K562 (cell line): Measurements from ENCODE around the gene PKDREJ. TPM values are rescaled to one million over a fixed set of nuclear protein-coding genes. Genes with fewer than 3 reads are reported as not detected.
A peak's percentile ranks its signal among the peaks of the same experiment; 100 is the strongest.

Source experiments
- ATAC-seq: fragments of 200-7000 bp; cut with Tn5 transposase; 3 replicates; pipeline ENCODE4 v1.9.1; 2020; ENCODE audit warnings: moderate library complexity
- BruUV-seq: library from RNA; stranded (reverse); fragments of 400-500 nt; replicated peaks from 2 replicates; lab custom pipeline; 2021; lab: Mats Ljungman, UMichigan
- CTCF ChIA-PET: fragments of 300-600 bp; formaldehyde crosslinking; extraction: SDS; loops from one replicate; lab custom pipeline; 2021; ENCODE audit warnings: low intra/inter-chr PET ratio; lab: Yijun Ruan, JAX
- POLR2A ChIA-PET: fragments of 300-600, 350-650 bp; sonication (Branson Sonifier 250); formaldehyde crosslinking; extraction: SDS; loops from one replicate; lab custom pipeline; 2021; ENCODE audit warnings: antibody characterized with exemption, inconsistent platforms; lab: Yijun Ruan, JAX
- DNase-seq, 4 experiments: peaks; one replicate each; pipeline versions ENCODE4 v3.0.0 to v3.0.0-alpha.2; 2011 to 2018; ENCODE audit warnings: low spot score in 3 of 4, mixed read lengths in 3 of 4; ENCODE audit errors: extremely low read depth in 1 of 4
- FAIRE-seq: peaks from 2 replicates; lab custom pipeline; 2011; peaks lifted over from hg19 to GRCh38; lab: Jason Lieb, UNC
- H2AFZ ChIP-seq: 2 replicates; pipeline ENCODE4 v1.6.0; 2011; ENCODE audit warnings: low read depth, low read length, control low read depth, inconsistent platforms
- H3K27ac ChIP-seq: fragments of 200-600 bp; 3 replicates; pipeline ENCODE4 v1.8.0; 2011; ENCODE audit warnings: low read depth, mild to moderate bottlenecking, control low read depth, inconsistent platforms, low read length, moderate library complexity, mixed read lengths; ENCODE audit errors: extremely low read depth
- H3K27me3 ChIP-seq, 2 experiments: fragments of 300-600 bp in 1 of 2; 2 replicates in 1 of 2; 3 replicates in 1 of 2; pipeline versions ENCODE4 v1.6.0 to v1.8.0; 2011; ENCODE audit warnings: inconsistent platforms in 2 of 2, low read length in 2 of 2, mild to moderate bottlenecking in 1 of 2, mixed read lengths in 1 of 2, moderate library complexity in 1 of 2; ENCODE audit not compliant: control insufficient read depth in 2 of 2, insufficient read depth in 2 of 2
- H3K36me3 ChIP-seq: fragments of 300-600 bp; 3 replicates; pipeline ENCODE4 v1.8.0; 2011; ENCODE audit warnings: mild to moderate bottlenecking, low read length, inconsistent platforms; ENCODE audit not compliant: control insufficient read depth, insufficient read depth
- H3K4me1 ChIP-seq, 2 experiments: fragments of 200-600 bp in 1 of 2; replicated peaks in 1 of 2; 2 replicates in 1 of 2; 3 replicates in 1 of 2; pipeline versions ENCODE4 v1.5.1 to v1.8.0; 2011; ENCODE audit warnings: inconsistent platforms in 2 of 2, low read length in 2 of 2, mild to moderate bottlenecking in 1 of 2, mixed read lengths in 1 of 2, moderate library complexity in 1 of 2; ENCODE audit not compliant: control insufficient read depth in 2 of 2, insufficient read depth in 2 of 2
- H3K4me2 ChIP-seq: 2 replicates; pipeline ENCODE4 v1.6.1; 2011; ENCODE audit warnings: low read length, control low read depth, inconsistent platforms, mixed read lengths; ENCODE audit not compliant: insufficient read depth
- H3K4me3 ChIP-seq: fragments of 200-600 bp; sonication (generic), shearing (Covaris generic); 2 replicates; pipeline ENCODE4 v1.5.1; 2016; ENCODE audit warnings: control low read depth, inconsistent platforms
- H3K79me2 ChIP-seq: fragments of 200-600 bp; 3 replicates; pipeline ENCODE4 v1.8.0; 2011; ENCODE audit warnings: low read length, inconsistent platforms; ENCODE audit not compliant: control insufficient read depth, insufficient read depth
- H3K9ac ChIP-seq, 2 experiments: 2 replicates each; pipeline versions ENCODE4 v1.6.0 to v1.6.1; 2011; ENCODE audit warnings: low read depth in 2 of 2, low read length in 2 of 2, control low read depth in 1 of 2, inconsistent platforms in 1 of 2, mild to moderate bottlenecking in 1 of 2, mixed read lengths in 1 of 2; ENCODE audit not compliant: insufficient read depth in 1 of 2
- H3K9me1 ChIP-seq: one replicate; pipeline ENCODE4 v1.6.0; 2011; ENCODE audit warnings: inconsistent platforms, mild to moderate bottlenecking, low read length, moderate library complexity; ENCODE audit not compliant: control insufficient read depth, insufficient read depth
- H3K9me3 ChIP-seq: replicated peaks from 2 replicates; pipeline ENCODE4 v1.5.1; 2011; ENCODE audit warnings: low read depth, low read length, inconsistent platforms; ENCODE audit not compliant: control insufficient read depth, insufficient read depth
- H4K20me1 ChIP-seq: replicated peaks from 2 replicates; pipeline ENCODE4 v1.6.1; 2011; ENCODE audit warnings: low read length, inconsistent platforms, mixed read lengths; ENCODE audit not compliant: control insufficient read depth, insufficient read depth
- ARID2 ChIP-seq: fragments of 450-650 bp; IDR thresholded peaks from 2 replicates; pipeline ENCODE4 v1.6.1; 2017; ENCODE audit warnings: antibody characterized with exemption, mild to moderate bottlenecking
- IFI16 ChIP-seq: fragments of 250-450 bp; sonication (Bioruptor Pico); IDR thresholded peaks from 2 replicates; pipeline ENCODE4 v2.1.2; 2022; ENCODE audit warnings: mild to moderate bottlenecking, inconsistent platforms
- NR2C1 ChIP-seq, 2 experiments: fragments of 450-650 bp; IDR thresholded peaks; 2 replicates each; pipeline ENCODE4 v1.6.1; 2017; ENCODE audit warnings: mild to moderate bottlenecking in 2 of 2, antibody characterized with exemption in 1 of 2, inconsistent platforms in 1 of 2, missing compliant biosample characterization in 1 of 2, missing genetic modification characterization in 1 of 2
- PHB2 ChIP-seq: fragments of 450-650 bp; IDR thresholded peaks from 2 replicates; pipeline ENCODE4 v1.6.1; 2017; ENCODE audit warnings: low read depth
- POLR2G ChIP-seq: fragments of 200-400 bp; formaldehyde crosslinking; IDR thresholded peaks from 2 replicates; pipeline ENCODE4 v1.6.1; 2017; ENCODE audit warnings: low read depth, mild to moderate bottlenecking, antibody characterized with exemption, low read length, moderate library complexity
- WGBS: fragments of 100-300 bp; shearing (Covaris generic); methylation state at CpG from one replicate; pipeline ENCODE4 v1.1.6; 2016; ENCODE audit warnings: low coverage, mixed read lengths; ENCODE audit not compliant: insufficient coverage; ENCODE audit errors: missing lambda C conversion rate; 5-methylcytosine and 5-hydroxymethylcytosine counted together
- in situ Hi-C: fragments of 300-500 bp; cut with MboI; formaldehyde crosslinking; loops from 4 replicates; pipeline ENCODE4 v1.15.0; 2018; ENCODE audit warnings: inconsistent platforms, mixed read lengths
- intact Hi-C: fragments of 100-400 bp; cut with micrococcal nuclease; formaldehyde crosslinking; loops from 2 replicates; pipeline ENCODE4 v1.14.2; 2022
- polyA plus RNA-seq, 8 experiments: library from polyadenylated mRNA; depleted of rRNA in 4 of 8; stranded (reverse) in 5 of 8; unstranded in 3 of 8; fragments of >200 nt; fragmentation: Nextera tagmentation in 2 of 8; fragmentation: Illumina TruSeq in 1 of 8; extraction: Ambion mirVana in 2 of 8; extraction: Trizol in 1 of 8; gene quantifications; 2 replicates each; pipeline versions ENCODE4 v1.2.1 to v1.2.3, GENCODE V29; 2011 to 2014; ENCODE audit warnings: inconsistent platforms in 1 of 8, missing spikeins in 1 of 8
- total RNA-seq, 7 experiments: library from RNA; depleted of rRNA in 6 of 7; stranded (reverse); fragments of >200 nt in 6 of 7; fragmentation: Illumina TruSeq in 2 of 7; extraction: Trizol in 2 of 7; gene quantifications; 2 replicates each; pipeline versions ENCODE4 v1.2.1 to v1.2.3, GENCODE V29; 2011 to 2021; ENCODE audit warnings: low replicate concordance in 1 of 7
- TF ChIP-seq, protein P1 (sequence below): fragments of 250-450 bp; sonication (Bioruptor Pico); IDR thresholded peaks from 2 replicates; pipeline ENCODE4 v1.8.0; 2022; ENCODE audit warnings: inconsistent platforms, mild to moderate bottlenecking, moderate library complexity, borderline replicate concordance

Gene PKDREJ
- total and polyA plus RNA-seq, 9 of the 15 experiments (the other 6 are each of a cell fraction or from before 2014, with no cell fraction given), result 0.03 TPM; not detected in 8

- no peak overlapping the region for H3K27ac ChIP-seq
- H2AFZ ChIP-seq, result no peak overlapping the region
- H3K9me3 ChIP-seq, result no peaks in the 10 kb centered on the region
- H3K4me2 ChIP-seq, result no peak overlapping the region
- no peak overlapping the region for H3K9ac ChIP-seq
- in situ Hi-C loops, result loop anchor here (10.0 kb wide), 1 partner anchor 101 kb away; no protein-coding TSS in a partner anchor
- ATAC-seq, result no peak
- intact Hi-C loops, result loop anchor here (10.0 kb wide), 1 partner anchor 91 kb away; the partner anchor contains the start of gene PPARA
- H3K4me3 ChIP-seq, result no peak overlapping the region
- TF ChIP-seq, protein P1, sequence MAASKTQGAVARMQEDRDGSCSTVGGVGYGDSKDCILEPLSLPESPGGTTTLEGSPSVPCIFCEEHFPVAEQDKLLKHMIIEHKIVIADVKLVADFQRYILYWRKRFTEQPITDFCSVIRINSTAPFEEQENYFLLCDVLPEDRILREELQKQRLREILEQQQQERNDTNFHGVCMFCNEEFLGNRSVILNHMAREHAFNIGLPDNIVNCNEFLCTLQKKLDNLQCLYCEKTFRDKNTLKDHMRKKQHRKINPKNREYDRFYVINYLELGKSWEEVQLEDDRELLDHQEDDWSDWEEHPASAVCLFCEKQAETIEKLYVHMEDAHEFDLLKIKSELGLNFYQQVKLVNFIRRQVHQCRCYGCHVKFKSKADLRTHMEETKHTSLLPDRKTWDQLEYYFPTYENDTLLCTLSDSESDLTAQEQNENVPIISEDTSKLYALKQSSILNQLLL, result no peak
- TF ChIP-seq NR2C1 (IDR thresholded peaks at IDR 0.05) (no peak), NR2C1 (tag; IDR thresholded peaks at IDR 0.05) (no peak), PHB2 (no peak), POLR2G (0 out of 2 replicates have a peak, but pooled peaks have one; percentile 20), IFI16 (CRISPR knock-in tag) (no peak), ARID2 (no peak)
- H3K27me3 ChIP-seq, result no peaks in the 10 kb centered on the region
- H3K4me1 ChIP-seq, result peaks cover 15 to 48% of the 10 kb centered on the region in 2 experiments; a peak in 4 of 5 replicates
- no peak for FAIRE-seq
- ChIA-PET POLR2A (interaction anchor here (3.1 kb wide), 1 partner anchor 11 kb away, joined by 10 read pairs; no protein-coding TSS in a partner anchor), CTCF (no interaction called here)
- BruUV-seq, result no TSS peak
- no peak for DNase-seq
- H3K36me3 ChIP-seq, result peaks cover 5% of the 10 kb centered on the region; the same call in 1 of the 3 replicates
- WGBS, result 77% methylated on average over 7 of the region's 16 CpGs
- no peaks in the 10 kb centered on the region for H4K20me1 ChIP-seq
- H3K9me1 ChIP-seq, result no peaks in the 10 kb centered on the region
- peaks cover 6% of the 10 kb centered on the region for H3K79me2 ChIP-seq
Observed at GRCh38 chr22:46245511-46245910, 17.6 kb downstream of the PKDREJ start.
